Astrocyte of the spinal cord (primary cell): ENCODE data around the gene MRFAP1L1.

Experiments used
- DNase-seq: peaks from one replicate; pipeline ENCODE4 v3.0.0; 2011; ENCODE audit warnings: low read depth, low spot score
- H3K4me3 ChIP-seq: 2 replicates; pipeline ENCODE4 v1.5.1; 2011; ENCODE audit warnings: low read depth, mild to moderate bottlenecking, low read length, moderate library complexity
- in situ Hi-C: cut with HindIII; loops from 2 replicates; pipeline ENCODE4 v1.10.0; 2017; ENCODE audit warnings: low sequenced_read_pairs
- TF ChIP-seq, protein P1 (sequence below): IDR thresholded peaks from 2 replicates; pipeline ENCODE4 v1.5.1; 2012; ENCODE audit warnings: low read depth, mild to moderate bottlenecking, low read length, inconsistent platforms

Gene MRFAP1L1

DNA sequence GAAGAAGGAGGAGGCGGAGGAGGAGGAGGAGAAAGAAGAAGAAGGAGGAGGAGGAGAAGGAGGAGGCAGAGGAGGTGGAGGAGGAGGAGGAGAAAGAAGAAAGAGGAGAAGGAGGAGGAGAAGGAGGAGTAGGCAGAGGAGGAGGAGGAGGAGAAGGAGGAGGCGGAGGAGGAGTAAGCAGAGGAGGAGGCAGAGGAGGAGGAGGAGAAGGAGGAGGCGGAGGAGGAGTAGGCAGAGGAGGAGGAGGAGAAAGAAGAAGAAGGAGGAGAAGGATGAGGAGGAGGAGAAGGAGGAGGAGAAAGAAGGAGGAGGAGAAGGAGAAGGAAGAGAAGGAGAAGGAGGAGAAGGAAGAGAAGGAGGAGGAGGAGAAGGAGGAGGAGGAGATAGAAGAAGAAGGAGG, 49.2 kb downstream of the MRFAP1L1 start:
- TF ChIP-seq, protein P1, sequence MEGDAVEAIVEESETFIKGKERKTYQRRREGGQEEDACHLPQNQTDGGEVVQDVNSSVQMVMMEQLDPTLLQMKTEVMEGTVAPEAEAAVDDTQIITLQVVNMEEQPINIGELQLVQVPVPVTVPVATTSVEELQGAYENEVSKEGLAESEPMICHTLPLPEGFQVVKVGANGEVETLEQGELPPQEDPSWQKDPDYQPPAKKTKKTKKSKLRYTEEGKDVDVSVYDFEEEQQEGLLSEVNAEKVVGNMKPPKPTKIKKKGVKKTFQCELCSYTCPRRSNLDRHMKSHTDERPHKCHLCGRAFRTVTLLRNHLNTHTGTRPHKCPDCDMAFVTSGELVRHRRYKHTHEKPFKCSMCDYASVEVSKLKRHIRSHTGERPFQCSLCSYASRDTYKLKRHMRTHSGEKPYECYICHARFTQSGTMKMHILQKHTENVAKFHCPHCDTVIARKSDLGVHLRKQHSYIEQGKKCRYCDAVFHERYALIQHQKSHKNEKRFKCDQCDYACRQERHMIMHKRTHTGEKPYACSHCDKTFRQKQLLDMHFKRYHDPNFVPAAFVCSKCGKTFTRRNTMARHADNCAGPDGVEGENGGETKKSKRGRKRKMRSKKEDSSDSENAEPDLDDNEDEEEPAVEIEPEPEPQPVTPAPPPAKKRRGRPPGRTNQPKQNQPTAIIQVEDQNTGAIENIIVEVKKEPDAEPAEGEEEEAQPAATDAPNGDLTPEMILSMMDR: no peak
- no peak for DNase-seq
- in situ Hi-C loops: no loop called here
- H3K4me3 ChIP-seq: no peak overlapping the region

DNA sequence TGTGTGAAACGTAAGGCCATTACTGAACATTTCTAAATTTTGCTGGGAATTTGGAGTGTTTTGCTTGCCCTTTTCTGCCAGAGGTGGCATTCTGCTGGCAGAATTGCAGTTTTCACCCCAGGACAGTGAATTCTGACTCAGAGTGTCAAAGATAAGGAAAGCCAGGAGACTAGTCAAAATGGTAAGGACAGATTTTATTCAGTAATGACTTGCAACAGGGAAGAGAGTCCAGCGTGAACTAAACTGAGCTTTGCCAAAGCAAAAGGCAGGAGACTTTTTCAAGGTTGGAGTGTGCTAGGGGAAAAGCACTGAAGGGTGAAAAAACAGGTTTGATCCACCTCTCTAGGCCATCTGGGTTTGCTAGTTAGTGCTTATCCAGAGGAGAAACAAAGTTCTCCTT, 49.8 kb downstream of the MRFAP1L1 start:
- in situ Hi-C loops: no loop called here
- TF ChIP-seq, protein P1: no peak
- DNase-seq: no peak
- H3K4me3 ChIP-seq: no peak overlapping the region

DNA sequence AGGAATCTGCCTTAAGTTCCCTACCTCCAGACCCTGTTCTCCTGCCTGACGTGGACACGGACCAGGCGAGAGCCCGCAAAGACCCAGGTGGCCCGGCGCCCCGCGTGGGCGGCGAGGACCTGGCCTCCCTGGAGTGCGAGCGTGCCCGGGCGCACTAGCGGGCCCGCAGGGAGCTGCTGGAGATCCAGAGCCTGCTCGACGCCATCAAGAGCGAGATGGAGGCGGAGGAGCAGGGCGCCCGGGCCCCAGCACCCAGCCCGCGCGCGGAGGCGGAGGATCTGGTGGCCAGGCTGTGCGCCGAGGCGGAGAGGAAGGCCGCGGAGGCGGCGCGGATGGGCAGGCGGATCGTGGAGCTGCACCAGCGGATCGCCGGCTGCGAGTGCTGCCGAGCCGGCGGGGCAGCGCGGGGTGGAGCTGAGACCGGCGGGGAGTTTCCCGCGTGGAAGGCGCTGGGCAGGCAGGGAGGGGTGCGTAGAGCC, 51.0 kb downstream of the MRFAP1L1 start:
- TF ChIP-seq, protein P1: no peak
- no peak for DNase-seq
- no peak overlapping the region for H3K4me3 ChIP-seq
- in situ Hi-C loops: no loop called here

DNA sequence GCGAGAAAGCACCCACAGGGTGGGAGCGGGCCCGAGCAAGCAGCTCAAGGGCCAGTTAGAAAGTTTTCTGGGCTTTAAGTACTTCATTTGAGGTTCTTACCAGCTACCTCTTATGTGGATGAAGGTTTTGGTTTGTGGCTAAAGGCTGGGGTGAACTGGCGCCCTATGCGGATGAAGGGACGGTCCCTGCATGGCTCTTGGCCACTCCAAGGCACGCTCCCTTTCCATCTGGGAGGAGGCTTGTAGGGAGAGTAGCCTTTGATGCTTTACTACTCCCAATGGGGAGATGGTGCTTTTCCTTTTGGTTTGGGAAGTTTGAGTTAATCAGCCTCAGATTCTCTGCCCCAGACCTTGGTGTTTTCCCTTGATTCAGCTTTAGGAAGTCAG, 51.5 kb downstream of the MRFAP1L1 start:
- peak; percentile 15 for DNase-seq
- TF ChIP-seq, protein P1: no peak
- in situ Hi-C loops: no loop called here
- H3K4me3 ChIP-seq: no peak overlapping the region
